ENCODE results near the gene ATOH7.

- TF ChIP-seq CTCF (IDR thresholded peaks at IDR 0.05; ENCODE audit: low read length) (peak; percentile 24; the same call in 1 of the 2 replicates), EZH2 (IDR thresholded peaks at IDR 0.05; ENCODE audit: borderline replicate concordance, low read length) (no peak)
Measured at GRCh38 chr10:68231106-68231816, 652 bp downstream of the ATOH7 start.

Data from OCI-LY1 (cell line).